ENCODE measurements around the gene GAS1. TPM values are rescaled to one million over a fixed set of nuclear protein-coding genes. Genes with fewer than 3 reads are reported as not detected.

Gene GAS1
- total and polyA plus RNA-seq, 2 of the 8 experiments (the other 6 are each of a cell fraction or from before 2014, with no cell fraction given), result 2.8 to 5.7 TPM

GRCh38 chr9:86939891-86940290 lies 7.4 kb downstream of the GAS1 start:
- H2BK20ac ChIP-seq (ENCODE audit: low read length), result no peak overlapping the region
- no peak overlapping the region for H4K8ac ChIP-seq (ENCODE audit: extremely low read depth, insufficient read depth, low read length)
- no peak for FAIRE-seq
- no peak for DNase-seq (ENCODE audit: low read depth in 1 of 2, low spot score in 2 of 2)
- H3K36me3 ChIP-seq (ENCODE audit: control insufficient read depth in 2 of 4, insufficient read depth in 4 of 4, low read length in 3 of 4), result no peaks in the 10 kb centered on the region
- no peak overlapping the region for H3K23ac ChIP-seq (ENCODE audit: insufficient read length)
- H3K56ac ChIP-seq (replicated peaks; ENCODE audit: insufficient read length, low read depth, low read length), result no peak overlapping the region
- H2BK120ac ChIP-seq (replicated peaks; ENCODE audit: low read depth, low read length), result no peak overlapping the region
- H3K9ac ChIP-seq (replicated peaks in 1 of 4; ENCODE audit: extremely low read depth in 1 of 4, low read depth in 3 of 4, low read length in 3 of 4), result no peak overlapping the region
- H3K23me2 ChIP-seq (ENCODE audit: low read depth, low read length), result no peaks in the 10 kb centered on the region
- H3K4ac ChIP-seq (replicated peaks; ENCODE audit: insufficient read length, low read depth, low read length), result no peak overlapping the region
- no peak overlapping the region for H3K14ac ChIP-seq (ENCODE audit: insufficient read length)
- POLR2A ChIA-PET (ENCODE audit: partially characterized antibody), result no interaction called here
- peaks cover 0 to 3% of the 10 kb centered on the region in 2 experiments; a peak in 1 of 4 replicates for H3K79me2 ChIP-seq (ENCODE audit: control insufficient read depth in 1 of 2, insufficient read depth in 2 of 2, low read length in 2 of 2)
- H4K91ac ChIP-seq (replicated peaks; ENCODE audit: insufficient read length, low read length), result no peak overlapping the region
- H2BK15ac ChIP-seq (ENCODE audit: low read length), result no peak overlapping the region
- no peak overlapping the region for H2BK12ac ChIP-seq (ENCODE audit: low read depth, low read length)
- no peaks in the 10 kb centered on the region for H3K9me3 ChIP-seq (ENCODE audit: insufficient read depth in 2 of 2, low read depth in 1 of 2, low read length in 1 of 2)
- H3K4me2 ChIP-seq (ENCODE audit: insufficient read depth in 1 of 2, low read depth in 2 of 2, low read length in 2 of 2), result no peak overlapping the region; a peak in 1 of 4 replicates
- H3K18ac ChIP-seq (ENCODE audit: extremely low read depth, low read length), result no peak overlapping the region
- CTCF ChIA-PET (ENCODE audit: partially characterized antibody), result interaction anchor here (0.9 to 2.3 kb wide), 3 partner anchors 9 to 452 kb away, joined by 3 to 7 read pairs (median 4); no protein-coding TSS in a partner anchor
- 91% methylated on average over 1 of the region's 1 CpG; no CpG with 5 or more reads in 1 of the 2 experiments for WGBS, 2 experiments (ENCODE audit: extremely low coverage in 1 of 2, insufficient coverage in 1 of 2, insufficient read length in 1 of 2, insufficient replicate concordance in 2 of 2, low coverage in 1 of 2, low lambda C conversion rate in 2 of 2, missing lambda C conversion rate in 1 of 2)
- no peak overlapping the region for H4K5ac ChIP-seq (ENCODE audit: insufficient read length, low read depth, low read length)
- peaks cover 2 to 22% (median 19%) of the 10 kb centered on the region in 4 experiments; a peak in 6 of 7 replicates for H3K4me1 ChIP-seq (replicated peaks in 1 of 4; ENCODE audit: control insufficient read depth in 3 of 4, insufficient read depth in 4 of 4, low read length in 3 of 4)
- no peaks in the 10 kb centered on the region for H3K79me1 ChIP-seq (ENCODE audit: low read depth, low read length)
- no peak overlapping the region for H2BK5ac ChIP-seq (ENCODE audit: low read depth, low read length)
- no peak overlapping the region for H2AK5ac ChIP-seq (ENCODE audit: low read depth, low read length)
- no peak overlapping the region for H3K27ac ChIP-seq (ENCODE audit: low read depth, low read length)
- no peak overlapping the region for H3K4me3 ChIP-seq (ENCODE audit: extremely low read depth in 1 of 4, insufficient read depth in 2 of 4, low read depth in 3 of 4, low read length in 4 of 4)
- peaks cover 2 to 24% (median 13%) of the 10 kb centered on the region in 4 experiments; a peak in 5 of 7 replicates for H3K27me3 ChIP-seq (replicated peaks in 1 of 4; ENCODE audit: control insufficient read depth in 3 of 4, extremely low read depth in 1 of 4, insufficient read depth in 3 of 4, low read length in 3 of 4)
- H4K20me1 ChIP-seq (replicated peaks in 1 of 2; ENCODE audit: control insufficient read depth in 1 of 2, insufficient read depth in 2 of 2, low read length in 2 of 2), result no peaks in the 10 kb centered on the region
- H2AFZ ChIP-seq (ENCODE audit: low read length), result no peak overlapping the region
- no peak for TF ChIP-seq CEBPB (IDR thresholded peaks at IDR 0.05; ENCODE audit: low read depth, low read length)
- TF ChIP-seq, protein P1, sequence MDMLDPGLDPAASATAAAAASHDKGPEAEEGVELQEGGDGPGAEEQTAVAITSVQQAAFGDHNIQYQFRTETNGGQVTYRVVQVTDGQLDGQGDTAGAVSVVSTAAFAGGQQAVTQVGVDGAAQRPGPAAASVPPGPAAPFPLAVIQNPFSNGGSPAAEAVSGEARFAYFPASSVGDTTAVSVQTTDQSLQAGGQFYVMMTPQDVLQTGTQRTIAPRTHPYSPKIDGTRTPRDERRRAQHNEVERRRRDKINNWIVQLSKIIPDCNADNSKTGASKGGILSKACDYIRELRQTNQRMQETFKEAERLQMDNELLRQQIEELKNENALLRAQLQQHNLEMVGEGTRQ (IDR thresholded peaks at IDR 0.05; ENCODE audit: low read length), result no peak
- no peak for TF ChIP-seq RNF2 (IDR thresholded peaks at IDR 0.05; ENCODE audit: borderline replicate concordance, low read depth, low read length, missing control alignments, poor library complexity, severe bottlenecking)
- no peak for TF ChIP-seq E2F6 (IDR thresholded peaks at IDR 0.05)
- no peak for TF ChIP-seq POU5F1 (IDR thresholded peaks at IDR 0.05; ENCODE audit: low read depth, low read length)
- no peak for TF ChIP-seq CBX8 (IDR thresholded peaks at IDR 0.05; ENCODE audit: borderline replicate concordance, low read depth, low read length)
- no peak for TF ChIP-seq JUND (IDR thresholded peaks at IDR 0.05; ENCODE audit: low read length)
- no peak for TF ChIP-seq HDAC6 (IDR thresholded peaks at IDR 0.05; ENCODE audit: low read depth, low read length)
- TF ChIP-seq KDM4A (IDR thresholded peaks at IDR 0.05; ENCODE audit: low read depth, low read length, severe bottlenecking), result no peak
- TF ChIP-seq SP1 (IDR thresholded peaks at IDR 0.05; ENCODE audit: low read depth, low read length), result no peak
- TF ChIP-seq TBP (IDR thresholded peaks at IDR 0.05; ENCODE audit: low read depth, low read length), result no peak
- TF ChIP-seq BACH1 (IDR thresholded peaks at IDR 0.05; ENCODE audit: low read length), result no peak
- no peak for TF ChIP-seq TAF1 (IDR thresholded peaks at IDR 0.05; ENCODE audit: low read depth, low read length)
